ENCODE results near the gene EPB42. TPM values are rescaled to one million over a fixed set of nuclear protein-coding genes. Genes with fewer than 3 reads are reported as not detected.

EPB42 gene
- total RNA-seq, 1 experiment from 2014 or later = 0.10 TPM

DNA sequence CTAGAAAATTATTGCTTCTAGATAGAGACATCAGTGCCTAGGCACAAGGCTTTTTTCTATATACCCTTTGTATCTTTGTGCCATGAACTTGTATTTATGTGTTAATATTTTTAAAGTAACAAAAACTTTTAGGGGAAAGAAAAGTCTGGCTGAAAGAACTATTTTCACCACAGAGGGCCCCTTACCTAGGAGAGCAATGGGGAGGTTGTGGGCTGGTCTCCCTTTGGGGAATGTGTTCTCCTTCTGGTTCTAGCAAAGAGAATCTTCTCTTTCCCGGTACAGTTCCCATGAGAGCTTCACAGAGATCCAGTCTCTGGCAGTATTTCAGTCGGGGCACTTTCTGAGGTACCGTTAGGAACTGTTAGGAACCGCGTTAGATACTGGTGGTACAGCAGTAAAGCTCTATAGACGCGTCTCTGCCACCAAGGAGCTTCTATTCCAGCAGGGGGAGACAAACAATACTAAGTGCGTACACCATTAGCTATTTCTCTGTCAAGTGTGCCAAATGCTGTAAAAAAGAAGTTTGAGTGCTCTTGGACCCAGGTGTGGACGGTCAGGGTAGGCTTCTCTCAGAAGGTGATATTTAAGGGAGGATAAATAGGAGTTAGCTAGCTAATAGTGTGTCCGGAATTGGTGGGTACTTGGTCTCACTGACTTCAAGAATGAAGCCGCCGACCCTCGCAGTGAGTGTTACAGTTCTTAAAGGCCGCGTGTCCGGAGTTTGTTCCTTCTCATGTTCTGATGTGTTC, 4.6 kb upstream of the EPB42 start:
- no TSS peak for BruUV-seq (replicated peaks)
- TF ChIP-seq, protein P1, sequence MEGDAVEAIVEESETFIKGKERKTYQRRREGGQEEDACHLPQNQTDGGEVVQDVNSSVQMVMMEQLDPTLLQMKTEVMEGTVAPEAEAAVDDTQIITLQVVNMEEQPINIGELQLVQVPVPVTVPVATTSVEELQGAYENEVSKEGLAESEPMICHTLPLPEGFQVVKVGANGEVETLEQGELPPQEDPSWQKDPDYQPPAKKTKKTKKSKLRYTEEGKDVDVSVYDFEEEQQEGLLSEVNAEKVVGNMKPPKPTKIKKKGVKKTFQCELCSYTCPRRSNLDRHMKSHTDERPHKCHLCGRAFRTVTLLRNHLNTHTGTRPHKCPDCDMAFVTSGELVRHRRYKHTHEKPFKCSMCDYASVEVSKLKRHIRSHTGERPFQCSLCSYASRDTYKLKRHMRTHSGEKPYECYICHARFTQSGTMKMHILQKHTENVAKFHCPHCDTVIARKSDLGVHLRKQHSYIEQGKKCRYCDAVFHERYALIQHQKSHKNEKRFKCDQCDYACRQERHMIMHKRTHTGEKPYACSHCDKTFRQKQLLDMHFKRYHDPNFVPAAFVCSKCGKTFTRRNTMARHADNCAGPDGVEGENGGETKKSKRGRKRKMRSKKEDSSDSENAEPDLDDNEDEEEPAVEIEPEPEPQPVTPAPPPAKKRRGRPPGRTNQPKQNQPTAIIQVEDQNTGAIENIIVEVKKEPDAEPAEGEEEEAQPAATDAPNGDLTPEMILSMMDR (IDR thresholded peaks at IDR 0.05) = peak; percentile 87
- TF ChIP-seq TCF7L2 (IDR thresholded peaks at IDR 0.05; ENCODE audit: low read depth, low read length) = no peak
- intact Hi-C loops (cut with micrococcal nuclease; ENCODE audit: unreplicated experiment) = loop anchor here (1.0 kb wide), 1 partner anchor 60 kb away; no protein-coding TSS in a partner anchor
- in situ Hi-C loops (cut with HindIII; ENCODE audit: low pct_unique_long_range_greater_than_20kb, low sequenced_read_pairs) = no loop called here
- Histone ChIP-seq H3K4me1 (ENCODE audit: control insufficient read depth, insufficient read depth, low read length) (no peaks in the 10 kb centered on the region), H3K36me3 (ENCODE audit: control insufficient read depth, insufficient read depth, low read length) (no peaks in the 10 kb centered on the region), H3K27me3 (ENCODE audit: control insufficient read depth, insufficient read depth, low read length) (peaks cover 7% of the 10 kb centered on the region), H3K9me3 (ENCODE audit: control insufficient read depth, insufficient read depth, low read depth, low read length) (no peaks in the 10 kb centered on the region), H3K4me3 (ENCODE audit: low read depth in 2 of 2, low read length in 2 of 2) (no peak overlapping the region), H3K27ac (ENCODE audit: low read length) (no peak overlapping the region)
- DNase-seq (ENCODE audit: low read depth, low spot score) (peak; percentile 45), ATAC-seq (peak; percentile 95)
- ChIA-PET CTCF (interaction anchor here (0.5 to 1.9 kb wide), 15 partner anchors 11 to 242 kb away, joined by 3 to 49 read pairs (median 5); partner anchors contain the start of genes TGM5 and TGM7), POLR2A (interaction anchor here (0.5 kb wide), 1 partner anchor 60 kb away, joined by 4 read pairs; no protein-coding TSS in a partner anchor)

DNA sequence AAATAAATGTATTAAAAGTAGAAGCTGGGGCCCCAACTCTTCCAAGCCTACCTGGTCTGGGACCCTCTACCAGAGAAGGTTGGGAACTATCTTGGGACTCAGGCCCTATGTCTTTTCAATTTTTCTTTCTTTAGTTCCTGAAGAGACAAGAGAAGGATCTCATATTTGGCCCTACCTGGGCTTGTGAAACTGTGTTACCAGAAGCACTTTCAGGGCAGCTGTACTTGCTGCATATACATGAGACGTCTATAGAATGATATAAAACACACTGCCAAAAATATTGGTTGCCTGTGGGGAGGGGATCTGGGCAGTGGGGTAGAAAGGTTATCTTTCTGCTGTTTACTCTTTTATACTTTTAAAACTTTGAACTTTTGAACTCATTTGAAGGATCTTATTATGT, 604 bp upstream of the EPB42 start:
- in situ Hi-C loops (cut with HindIII; ENCODE audit: low pct_unique_long_range_greater_than_20kb, low sequenced_read_pairs) (no loop called here), intact Hi-C loops (cut with micrococcal nuclease; ENCODE audit: unreplicated experiment) (no loop called here)
- POLR2A ChIA-PET = interaction anchor here (0.7 kb wide), 1 partner anchor 47 kb away, joined by 11 read pairs; no protein-coding TSS in a partner anchor
- BruUV-seq (replicated peaks) = no TSS peak
- no peaks in the 10 kb centered on the region for H3K9me3 ChIP-seq (ENCODE audit: control insufficient read depth, insufficient read depth, low read depth, low read length)
- no peak overlapping the region for H3K4me3 ChIP-seq (ENCODE audit: low read depth in 2 of 2, low read length in 2 of 2)
- DNase-seq (ENCODE audit: low read depth, low spot score) (no peak), ATAC-seq (no peak)
- TF ChIP-seq POLR2AphosphoS5 (IDR thresholded peaks at IDR 0.05; ENCODE audit: low read depth, low read length) = no peak
- TF ChIP-seq, protein P1 (IDR thresholded peaks at IDR 0.05) = no peak
- no peak for TF ChIP-seq SIN3A (IDR thresholded peaks at IDR 0.05; ENCODE audit: borderline replicate concordance, insufficient read depth, low read depth, low read length)
- no peak for TF ChIP-seq TCF7L2 (IDR thresholded peaks at IDR 0.05; ENCODE audit: low read depth, low read length)
- no peak for TF ChIP-seq REST (IDR thresholded peaks at IDR 0.05; ENCODE audit: insufficient read depth in 1 of 2, low read depth in 2 of 2, low read length in 1 of 2)
- H3K36me3 ChIP-seq (ENCODE audit: control insufficient read depth, insufficient read depth, low read length) = no peaks in the 10 kb centered on the region
- CTCF ChIA-PET = interaction anchor here (0.8 kb wide), 1 partner anchor 64 kb away, joined by 3 read pairs; no protein-coding TSS in a partner anchor
- no peaks in the 10 kb centered on the region for H3K4me1 ChIP-seq (ENCODE audit: control insufficient read depth, insufficient read depth, low read length)
- no peak overlapping the region for H3K27ac ChIP-seq (ENCODE audit: low read length)
- H3K27me3 ChIP-seq (ENCODE audit: control insufficient read depth, insufficient read depth, low read length) = peaks cover 3% of the 10 kb centered on the region; the same call in 1 of the 2 replicates
